ENCODE results near the gene JARID2. TPM values are rescaled to one million over a fixed set of nuclear protein-coding genes. Genes with fewer than 3 reads are reported as not detected.
A peak's percentile ranks its signal among the peaks of the same experiment; 100 is the strongest.

JARID2 gene
- total and polyA plus RNA-seq, 7 donors = 1.1 to 16.1 (median 4.9) TPM

GRCh38 chr6:15348528-15348927, 102.7 kb downstream of the JARID2 start:
- Histone ChIP-seq H3K4me1 (peaks cover 35% of the 10 kb centered on the region), H3K36me3 (ENCODE audit: insufficient read depth in 1 of 2, low read depth in 1 of 2) (no peaks in the 10 kb centered on the region), H3K27ac (no peak overlapping the region), H3K4me3 (no peak overlapping the region), H3K27me3 (ENCODE audit: insufficient read depth in 3 of 3, low read length in 2 of 3) (no peaks in the 10 kb centered on the region), H3K9me3 (no peaks in the 10 kb centered on the region)
- ATAC-seq (no peak), DNase-seq (no peak)
- intact Hi-C loops (cut with DNase I) = no loop called here
- 93 to 94% (median 93%) methylated on average over 4 of the region's 4 CpGs for WGBS, 3 donors
- no peak for TF ChIP-seq CTCF (IDR thresholded peaks at IDR 0.05)

DNA sequence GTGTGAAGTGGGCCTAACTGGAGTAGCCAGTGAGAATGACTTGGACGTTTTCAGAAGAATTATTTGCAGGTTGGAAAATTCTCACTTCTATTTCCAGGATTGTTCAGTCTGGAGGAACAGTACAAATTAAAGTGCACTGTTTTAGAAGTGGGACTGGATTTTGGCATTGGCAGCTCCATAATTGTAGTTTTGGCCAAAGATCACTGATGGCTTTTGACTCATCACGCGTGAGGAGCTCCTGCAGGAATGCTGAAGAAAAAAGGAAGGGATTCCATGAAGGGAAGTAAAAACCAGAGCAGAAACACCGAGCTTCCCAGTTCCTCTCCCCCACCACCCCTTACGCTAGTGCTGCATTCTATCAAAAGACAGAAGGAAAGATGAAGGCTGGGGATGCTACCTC, 103.5 kb downstream of the JARID2 start:
- TF ChIP-seq CTCF (IDR thresholded peaks at IDR 0.05) = no peak
- no peak overlapping the region for H3K4me3 ChIP-seq
- ATAC-seq = no peak
- no peaks in the 10 kb centered on the region for H3K9me3 ChIP-seq
- intact Hi-C loops (cut with DNase I) = no loop called here
- no peak for DNase-seq
- peaks cover 37% of the 10 kb centered on the region for H3K4me1 ChIP-seq
- no peak overlapping the region for H3K27ac ChIP-seq
- no peaks in the 10 kb centered on the region for H3K36me3 ChIP-seq (ENCODE audit: insufficient read depth in 1 of 2, low read depth in 1 of 2)
- no peaks in the 10 kb centered on the region for H3K27me3 ChIP-seq (ENCODE audit: insufficient read depth in 3 of 3, low read length in 2 of 3)
- 68 to 83% (median 76%) methylated on average over 5 of the region's 5 CpGs for WGBS, 3 donors

GRCh38 chr6:15350386-15351083, 104.7 kb downstream of the JARID2 start:
- 74 to 81% (median 80%) methylated on average over 6 of the region's 6 CpGs for WGBS, 3 donors
- ATAC-seq (no peak), DNase-seq (no peak)
- intact Hi-C loops (cut with DNase I) = loop anchor here in 1 of 2 donors (5.0 kb wide), 1 partner anchor 33 kb away; no protein-coding TSS in a partner anchor
- TF ChIP-seq CTCF (IDR thresholded peaks at IDR 0.05) = no peak
- Histone ChIP-seq H3K36me3 (ENCODE audit: insufficient read depth in 1 of 2, low read depth in 1 of 2) (no peaks in the 10 kb centered on the region), H3K27me3 (ENCODE audit: insufficient read depth in 3 of 3, low read length in 2 of 3) (no peaks in the 10 kb centered on the region), H3K4me3 (no peak overlapping the region), H3K27ac (peak overlapping the region; percentile 68), H3K9me3 (no peaks in the 10 kb centered on the region), H3K4me1 (peaks cover 40% of the 10 kb centered on the region)

- DNase-seq (peak; percentile 53 to 75), ATAC-seq (peak; percentile 90 to 95 (median 92))
- no peak for TF ChIP-seq CTCF (IDR thresholded peaks at IDR 0.05)
- H3K36me3 ChIP-seq (ENCODE audit: insufficient read depth in 1 of 2, low read depth in 1 of 2) = no peaks in the 10 kb centered on the region
- intact Hi-C loops (cut with DNase I) = loop anchor here in 1 of 2 donors (5.0 kb wide), 1 partner anchor 34 kb away; no protein-coding TSS in a partner anchor
- H3K27me3 ChIP-seq (ENCODE audit: insufficient read depth in 3 of 3, low read length in 2 of 3) = no peaks in the 10 kb centered on the region
- peak overlapping the region; percentile 68 for H3K27ac ChIP-seq
- H3K9me3 ChIP-seq = no peaks in the 10 kb centered on the region
- H3K4me1 ChIP-seq = peaks cover 51% of the 10 kb centered on the region
- no peak overlapping the region for H3K4me3 ChIP-seq
- 18 to 28% (median 21%) methylated on average over 3 of the region's 3 CpGs for WGBS, 3 donors
Measured at GRCh38 chr6:15351631-15352030, 105.8 kb downstream of the JARID2 start.
